ENCODE data around the gene LRP8. TPM values are rescaled to one million over a fixed set of nuclear protein-coding genes. Genes with fewer than 3 reads are reported as not detected.

Gene LRP8
- total RNA-seq, 2 donors from 2014 or later, result 36.0 to 68.1 TPM

GRCh38 chr1:53339736-53340635 is 12.1 kb upstream of the LRP8 start:
- peaks cover 23% of the 10 kb centered on the region for H3K4me1 Mint-ChIP-seq
- H3K36me3 Mint-ChIP-seq (ENCODE audit: low read depth), result peaks cover 38% of the 10 kb centered on the region
- H3K4me3 Mint-ChIP-seq, result peak overlapping the region; percentile 50
- peak overlapping the region; percentile 87 for H3K27ac Mint-ChIP-seq
- no peaks in the 10 kb centered on the region for H3K27me3 Mint-ChIP-seq
- no peaks in the 10 kb centered on the region for H3K9me3 Mint-ChIP-seq
- ATAC-seq (replicated peaks), result no peak

- H3K27me3 Mint-ChIP-seq, result no peaks in the 10 kb centered on the region
- ATAC-seq (replicated peaks), result no peak
- no peaks in the 10 kb centered on the region for H3K9me3 Mint-ChIP-seq
- peaks cover 38% of the 10 kb centered on the region for H3K36me3 Mint-ChIP-seq (ENCODE audit: low read depth)
- no peak overlapping the region for H3K4me3 Mint-ChIP-seq
- H3K27ac Mint-ChIP-seq, result no peak overlapping the region
- peaks cover 27% of the 10 kb centered on the region for H3K4me1 Mint-ChIP-seq
These were observed 10.6 kb upstream of the LRP8 start for GRCh38 chr1:53338423-53338822.

- Mint-ChIP-seq H3K4me1 (peaks cover 23% of the 10 kb centered on the region), H3K36me3 (ENCODE audit: low read depth) (peaks cover 38% of the 10 kb centered on the region), H3K27ac (no peak overlapping the region), H3K4me3 (no peak overlapping the region), H3K9me3 (no peaks in the 10 kb centered on the region), H3K27me3 (no peaks in the 10 kb centered on the region)
- ATAC-seq (replicated peaks), result no peak
These were observed 9.6 kb upstream of the LRP8 start for GRCh38 chr1:53337499-53337898.

- H3K4me1 Mint-ChIP-seq, result peaks cover 19% of the 10 kb centered on the region
- H3K27ac Mint-ChIP-seq, result no peak overlapping the region
- peaks cover 32% of the 10 kb centered on the region for H3K36me3 Mint-ChIP-seq (ENCODE audit: low read depth)
- no peaks in the 10 kb centered on the region for H3K9me3 Mint-ChIP-seq
- no peaks in the 10 kb centered on the region for H3K27me3 Mint-ChIP-seq
- no peak for ATAC-seq (replicated peaks)
- H3K4me3 Mint-ChIP-seq, result no peak overlapping the region
These were observed 8.3 kb upstream of the LRP8 start for GRCh38 chr1:53336146-53336545.

GRCh38 chr1:53335661-53336060 is 7.8 kb upstream of the LRP8 start:
- H3K4me3 Mint-ChIP-seq, result no peak overlapping the region
- H3K27ac Mint-ChIP-seq, result no peak overlapping the region
- peaks cover 29% of the 10 kb centered on the region for H3K36me3 Mint-ChIP-seq (ENCODE audit: low read depth)
- no peaks in the 10 kb centered on the region for H3K9me3 Mint-ChIP-seq
- no peak for ATAC-seq (replicated peaks)
- peaks cover 15% of the 10 kb centered on the region for H3K4me1 Mint-ChIP-seq
- no peaks in the 10 kb centered on the region for H3K27me3 Mint-ChIP-seq

GRCh38 chr1:53334781-53335180 is 6.9 kb upstream of the LRP8 start:
- peak; percentile 51 for ATAC-seq (replicated peaks)
- Mint-ChIP-seq H3K36me3 (ENCODE audit: low read depth) (peaks cover 29% of the 10 kb centered on the region), H3K9me3 (no peaks in the 10 kb centered on the region), H3K27me3 (no peaks in the 10 kb centered on the region), H3K4me1 (peaks cover 6% of the 10 kb centered on the region), H3K4me3 (peak overlapping the region; percentile 4), H3K27ac (peak overlapping the region; percentile 51)

- no peaks in the 10 kb centered on the region for H3K27me3 Mint-ChIP-seq
- no peak overlapping the region for H3K4me3 Mint-ChIP-seq
- H3K27ac Mint-ChIP-seq, result peak overlapping the region; percentile 51
- peaks cover 29% of the 10 kb centered on the region for H3K36me3 Mint-ChIP-seq (ENCODE audit: low read depth)
- peaks cover 6% of the 10 kb centered on the region for H3K4me1 Mint-ChIP-seq
- ATAC-seq (replicated peaks), result no peak
- H3K9me3 Mint-ChIP-seq, result no peaks in the 10 kb centered on the region
These were observed 6.4 kb upstream of the LRP8 start for GRCh38 chr1:53334312-53334711.

GRCh38 chr1:53332833-53333232 is 5.0 kb upstream of the LRP8 start:
- Mint-ChIP-seq H3K27ac (peak overlapping the region; percentile 22), H3K36me3 (ENCODE audit: low read depth) (peaks cover 27% of the 10 kb centered on the region), H3K27me3 (no peaks in the 10 kb centered on the region), H3K9me3 (no peaks in the 10 kb centered on the region), H3K4me3 (no peak overlapping the region), H3K4me1 (peaks cover 11% of the 10 kb centered on the region)
- no peak for ATAC-seq (replicated peaks)

GRCh38 chr1:53332186-53332564 is 4.3 kb upstream of the LRP8 start:
- ATAC-seq (replicated peaks), result no peak
- Mint-ChIP-seq H3K36me3 (ENCODE audit: low read depth) (peaks cover 22% of the 10 kb centered on the region), H3K4me1 (peaks cover 11% of the 10 kb centered on the region), H3K27ac (peak overlapping the region; percentile 72), H3K27me3 (no peaks in the 10 kb centered on the region), H3K4me3 (no peak overlapping the region), H3K9me3 (no peaks in the 10 kb centered on the region)

- Mint-ChIP-seq H3K36me3 (ENCODE audit: low read depth) (peaks cover 23% of the 10 kb centered on the region), H3K27ac (peak overlapping the region; percentile 72), H3K4me1 (peaks cover 11% of the 10 kb centered on the region), H3K4me3 (no peak overlapping the region), H3K27me3 (no peaks in the 10 kb centered on the region), H3K9me3 (no peaks in the 10 kb centered on the region)
- no peak for ATAC-seq (replicated peaks)
These were observed 3.7 kb upstream of the LRP8 start for GRCh38 chr1:53331446-53332185.

GRCh38 chr1:53330819-53331218 is 2.9 kb upstream of the LRP8 start:
- no peaks in the 10 kb centered on the region for H3K27me3 Mint-ChIP-seq
- no peak for ATAC-seq (replicated peaks)
- H3K36me3 Mint-ChIP-seq (ENCODE audit: low read depth), result peaks cover 22% of the 10 kb centered on the region
- H3K4me1 Mint-ChIP-seq, result peaks cover 11% of the 10 kb centered on the region
- no peak overlapping the region for H3K4me3 Mint-ChIP-seq
- no peaks in the 10 kb centered on the region for H3K9me3 Mint-ChIP-seq
- peak overlapping the region; percentile 72 for H3K27ac Mint-ChIP-seq

GRCh38 chr1:53328541-53329499 is 950 bp upstream of the LRP8 start:
- no peaks in the 10 kb centered on the region for H3K27me3 Mint-ChIP-seq
- no peak for ATAC-seq (replicated peaks)
- peak overlapping the region; percentile 95 for H3K4me3 Mint-ChIP-seq
- peak overlapping the region; percentile 93 for H3K27ac Mint-ChIP-seq
- peaks cover 17% of the 10 kb centered on the region for H3K4me1 Mint-ChIP-seq
- H3K36me3 Mint-ChIP-seq (ENCODE audit: low read depth), result peaks cover 39% of the 10 kb centered on the region
- H3K9me3 Mint-ChIP-seq, result no peaks in the 10 kb centered on the region

- Mint-ChIP-seq H3K9me3 (no peaks in the 10 kb centered on the region), H3K36me3 (ENCODE audit: low read depth) (peaks cover 54% of the 10 kb centered on the region), H3K4me1 (peaks cover 19% of the 10 kb centered on the region), H3K27me3 (no peaks in the 10 kb centered on the region), H3K27ac (peak overlapping the region; percentile 96), H3K4me3 (peak overlapping the region; percentile 92)
- ATAC-seq (replicated peaks), result peak; percentile 0
These were observed 522 bp downstream of the LRP8 start for GRCh38 chr1:53327182-53327913.

Measured in activated T-helper 17 cell treated with anti-CD3 and anti-CD28 coated beads, Interleukin-2, amount 50 U/mL, for 72 hours (primary cell).